Peyer's patch (tissue), 4 donors: Measurements from ENCODE around the gene IRAK1. TPM values are rescaled to one million over a fixed set of nuclear protein-coding genes. Genes with fewer than 3 reads are reported as not detected.

Source experiments
- DNase-seq, 3 donors: peaks; one replicate each; pipeline ENCODE4 v3.0.0-alpha.2; 2017 to 2019
- H3K27ac ChIP-seq, 4 donors: fragments of 200-600 bp; sonication (generic); one replicate each; pipeline ENCODE4 v1.5.1; 2016 to 2019
- H3K27me3 ChIP-seq, 2 donors: fragments of 200-600 bp; sonication (generic); one replicate each; pipeline ENCODE4 v1.5.1; 2019
- H3K36me3 ChIP-seq, 3 donors: fragments of 200-600 bp; sonication (generic); one replicate each; pipeline ENCODE4 v1.5.1; 2016 to 2019
- H3K4me1 ChIP-seq, 4 donors: fragments of 200-600 bp; sonication (generic); one replicate each; pipeline ENCODE4 v1.5.1; 2016 to 2019
- H3K4me3 ChIP-seq, 4 donors: fragments of 200-600 bp; sonication (generic); 1 replicate in 3 of 4; 2 replicates in 1 of 4; pipeline ENCODE4 v1.5.1; 2016 to 2019; ENCODE audit warnings: mild to moderate bottlenecking in 1 of 4
- H3K9me3 ChIP-seq, 4 donors: fragments of 200-600 bp; sonication (generic); one replicate each; pipeline ENCODE4 v1.5.1; 2016 to 2019; ENCODE audit warnings: mild to moderate bottlenecking in 1 of 4
- CTCF ChIP-seq, 6 experiments: fragments of 450-650 bp in 4 of 6; fragments of 200-600 bp in 2 of 6; sonication (generic) in 1 of 6; IDR thresholded peaks; one replicate each; pipeline ENCODE4 v1.5.1; 2017 to 2019; ENCODE audit warnings: antibody characterized with exemption in 6 of 6, mild to moderate bottlenecking in 3 of 6, moderate library complexity in 1 of 6
- POLR2A ChIP-seq, 2 donors: fragments of 450-650 bp; IDR thresholded peaks; one replicate each; pipeline ENCODE4 v1.5.1; 2017; ENCODE audit warnings: antibody characterized with exemption in 2 of 2, mild to moderate bottlenecking in 2 of 2, moderate library complexity in 2 of 2
- total RNA-seq, 4 donors: library from RNA; depleted of rRNA; stranded (reverse); fragments of >200 nt; gene quantifications; one replicate each; pipeline ENCODE4 v1.1.0, GENCODE V29; 2016

The IRAK1 gene
- total RNA-seq, 4 donors from 2014 or later: 111 to 150 (median 122) TPM

- TF ChIP-seq POLR2A (IDR thresholded peaks at IDR 0.05): no peak
- TF ChIP-seq CTCF (IDR thresholded peaks at IDR 0.05): no peak
- Histone ChIP-seq H3K27me3 (no peaks in the 10 kb centered on the region), H3K27ac (peak overlapping the region; percentile 81 to 92 (median 88)), H3K4me3 (peak overlapping the region; percentile 49 to 69 (median 62)), H3K9me3 (no peaks in the 10 kb centered on the region), H3K4me1 (no peaks in the 10 kb centered on the region), H3K36me3 (peaks cover 0 to 25% (median 0%) of the 10 kb centered on the region in 3 donors)
- no peak for DNase-seq
Observed at GRCh38 chrX:154019061-154019621, 561 bp downstream of the IRAK1 start.

GRCh38 chrX:154018518-154019060, 1.1 kb downstream of the IRAK1 start:
- TF ChIP-seq CTCF (IDR thresholded peaks at IDR 0.05): no peak
- TF ChIP-seq POLR2A (IDR thresholded peaks at IDR 0.05): no peak
- H3K4me1 ChIP-seq: no peaks in the 10 kb centered on the region
- H3K27me3 ChIP-seq: no peaks in the 10 kb centered on the region

GRCh38 chrX:154017766-154018517, 1.8 kb downstream of the IRAK1 start:
- no peak for DNase-seq
- Histone ChIP-seq H3K27ac (peak overlapping the region in 3 of 4 donors; percentile 81 to 92 (median 89)), H3K27me3 (no peaks in the 10 kb centered on the region), H3K36me3 (peaks cover 0 to 25% (median 0%) of the 10 kb centered on the region in 3 donors), H3K4me1 (no peaks in the 10 kb centered on the region), H3K4me3 (peak overlapping the region in 3 of 4 donors; percentile 61 to 69 (median 64)), H3K9me3 (no peaks in the 10 kb centered on the region)
- no peak for TF ChIP-seq POLR2A (IDR thresholded peaks at IDR 0.05)
- no peak for TF ChIP-seq CTCF (IDR thresholded peaks at IDR 0.05)

More at GRCh38 chrX:154018518-154019060, 1.1 kb downstream of the IRAK1 start:
- Histone ChIP-seq H3K9me3 (no peaks in the 10 kb centered on the region), H3K36me3 (peaks cover 0 to 25% (median 0%) of the 10 kb centered on the region in 3 donors), H3K27ac (peak overlapping the region; percentile 81 to 92 (median 88)), H3K4me3 (peak overlapping the region; percentile 49 to 69 (median 62))
- no peak for DNase-seq

GRCh38 chrX:154016366-154017076, 3.2 kb downstream of the IRAK1 start:
- Histone ChIP-seq H3K9me3 (no peaks in the 10 kb centered on the region), H3K36me3 (peaks cover 0 to 25% (median 0%) of the 10 kb centered on the region in 3 donors), H3K4me3 (no peak overlapping the region), H3K4me1 (no peaks in the 10 kb centered on the region), H3K27me3 (no peaks in the 10 kb centered on the region), H3K27ac (no peak overlapping the region)
- no peak for TF ChIP-seq POLR2A (IDR thresholded peaks at IDR 0.05)
- no peak for DNase-seq

- H3K4me3 ChIP-seq: no peak overlapping the region
- no peaks in the 10 kb centered on the region for H3K9me3 ChIP-seq
- DNase-seq: no peak
- H3K36me3 ChIP-seq: peaks cover 0 to 25% (median 0%) of the 10 kb centered on the region in 3 donors
- no peak overlapping the region for H3K27ac ChIP-seq
- H3K27me3 ChIP-seq: no peaks in the 10 kb centered on the region
- TF ChIP-seq CTCF (IDR thresholded peaks at IDR 0.05): no peak
- no peak for TF ChIP-seq POLR2A (IDR thresholded peaks at IDR 0.05)
- no peaks in the 10 kb centered on the region for H3K4me1 ChIP-seq
Observed at GRCh38 chrX:154015581-154016264, 4.0 kb downstream of the IRAK1 start.
